Activated CD4-positive, CD25-positive, alpha-beta regulatory T cell treated with anti-CD3 and anti-CD28 coated beads, Interleukin-2, amount 50 U/mL, for 24 hours (primary cell): ENCODE results near the gene LDLRAD2.

ENCODE experiments used
- ATAC-seq, 2 donors: fragments of 150-1000 bp; cut with Tn5 transposase; one replicate each; pipeline ENCODE4 v1.10.0; 2021; ENCODE audit warnings: mild to moderate bottlenecking in 1 of 2, moderate library complexity in 1 of 2

The LDLRAD2 gene

GRCh38 chr1:21845646-21846641 lies 33.9 kb downstream of the LDLRAD2 start:
- no peak for ATAC-seq

- no peak for ATAC-seq
These were observed 35.4 kb downstream of the LDLRAD2 start for GRCh38 chr1:21847223-21848205.

GRCh38 chr1:21848524-21849174 lies 36.6 kb downstream of the LDLRAD2 start:
- no peak for ATAC-seq

GRCh38 chr1:21849909-21850576 lies 38.0 kb downstream of the LDLRAD2 start:
- ATAC-seq: no peak

- ATAC-seq: no peak
These were observed 39.6 kb downstream of the LDLRAD2 start for GRCh38 chr1:21851430-21852250.

GRCh38 chr1:21852282-21853130 lies 40.4 kb downstream of the LDLRAD2 start:
- peak in 1 of 2 donors; percentile 30 for ATAC-seq

GRCh38 chr1:21853131-21853427 lies 41.0 kb downstream of the LDLRAD2 start:
- no peak for ATAC-seq

GRCh38 chr1:21854090-21854750 lies 42.2 kb downstream of the LDLRAD2 start:
- ATAC-seq: no peak

- no peak for ATAC-seq
These were observed 42.7 kb downstream of the LDLRAD2 start for GRCh38 chr1:21854751-21855131.

GRCh38 chr1:21855257-21856096 lies 43.4 kb downstream of the LDLRAD2 start:
- no peak for ATAC-seq

- ATAC-seq: no peak
These were observed 45.2 kb downstream of the LDLRAD2 start for GRCh38 chr1:21857142-21857839.

GRCh38 chr1:21857840-21858670 lies 46.0 kb downstream of the LDLRAD2 start:
- ATAC-seq: no peak

GRCh38 chr1:21859669-21860179 lies 47.7 kb downstream of the LDLRAD2 start:
- no peak for ATAC-seq

- ATAC-seq: no peak
These were observed 48.9 kb downstream of the LDLRAD2 start for GRCh38 chr1:21860971-21861370.

GRCh38 chr1:21861602-21862429 lies 49.8 kb downstream of the LDLRAD2 start:
- no peak for ATAC-seq

GRCh38 chr1:21863981-21864380 lies 51.9 kb downstream of the LDLRAD2 start:
- no peak for ATAC-seq
